ENCODE results near the gene SOX6.

GRCh38 chr11:16040151-16040550, 316.2 kb downstream of the SOX6 start:
- TF ChIP-seq CTCF (IDR thresholded peaks at IDR 0.05) (no peak), POLR2A (IDR thresholded peaks at IDR 0.05) (no peak)

Data from uterus (tissue), 2 donors.